ENCODE results near the gene NR1H2.
"Not testable (repeated sequence)": the region's sequence is repeated elsewhere in the genome, so short reads cannot be mapped to it uniquely, and the experiment has no call there.

Gene NR1H2

DNA sequence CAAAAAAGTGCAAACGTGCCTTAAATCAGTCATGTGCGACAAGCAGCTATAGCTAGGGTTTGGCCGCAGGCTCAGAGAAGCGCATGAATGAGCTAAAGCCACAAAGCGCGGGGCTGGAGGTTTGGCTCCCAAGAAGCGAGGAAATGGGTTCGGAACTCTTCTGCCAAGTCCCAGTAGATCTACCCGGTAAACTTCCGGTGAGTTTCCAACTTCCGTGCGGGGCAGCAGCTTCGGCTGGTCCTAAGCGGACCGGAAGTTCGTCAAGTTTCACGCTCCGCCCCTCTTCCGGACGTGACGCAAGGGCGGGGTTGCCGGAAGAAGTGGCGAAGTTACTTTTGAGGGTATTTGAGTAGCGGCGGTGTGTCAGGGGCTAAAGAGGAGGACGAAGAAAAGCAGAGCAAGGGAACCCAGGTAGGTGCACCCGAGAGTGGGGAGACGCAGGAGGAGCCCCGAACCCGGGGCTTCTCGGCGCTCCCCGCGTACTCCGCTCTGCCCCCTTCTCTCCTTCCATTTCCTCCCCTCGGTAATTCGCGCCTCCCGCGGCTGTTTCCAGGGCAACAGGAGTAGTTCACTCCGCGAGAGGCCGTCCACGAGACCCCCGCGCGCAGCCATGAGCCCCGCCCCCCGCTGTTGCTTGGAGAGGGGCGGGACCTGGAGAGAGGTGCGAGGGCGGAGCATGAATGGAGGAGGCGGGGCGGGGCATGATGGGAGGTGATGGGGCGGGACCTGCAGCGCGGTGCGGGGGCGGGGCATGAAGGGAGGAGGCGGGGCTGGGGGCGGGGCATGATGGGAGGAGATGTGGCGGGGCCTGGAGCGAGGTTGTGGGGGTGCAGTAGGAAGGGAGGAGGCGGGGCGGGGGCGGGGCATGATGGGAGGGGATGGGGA is at the start of gene NR1H2:
TSS of gene NR1H2 (plus strand) at position 292 of the 885 bp plus-strand sequence. CDS start 1,149 bp downstream, outside the sequence.
- peak; percentile 96 for DNase-seq

DNA sequence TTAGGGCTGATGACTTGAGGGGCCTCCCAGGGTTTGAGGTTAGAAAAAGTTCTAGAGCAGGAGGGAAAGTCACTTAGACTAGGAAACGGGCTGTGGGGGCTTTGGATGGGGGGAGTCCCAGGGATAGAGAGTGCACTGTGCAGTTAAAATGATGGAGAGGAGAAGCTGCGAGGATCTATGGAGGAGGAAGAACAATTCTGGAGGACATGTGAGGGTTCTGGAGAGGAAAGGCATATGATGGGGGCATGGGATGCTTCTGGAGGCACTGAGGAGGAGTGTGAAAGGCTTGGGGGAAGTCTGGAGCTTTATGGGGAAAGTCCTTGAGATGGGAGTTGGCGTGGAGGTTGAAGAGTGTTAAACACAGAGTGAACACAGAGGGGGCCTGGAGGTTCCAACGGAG is 49.2 kb upstream of the NR1H2 start:
- DNase-seq: no peak

DNA sequence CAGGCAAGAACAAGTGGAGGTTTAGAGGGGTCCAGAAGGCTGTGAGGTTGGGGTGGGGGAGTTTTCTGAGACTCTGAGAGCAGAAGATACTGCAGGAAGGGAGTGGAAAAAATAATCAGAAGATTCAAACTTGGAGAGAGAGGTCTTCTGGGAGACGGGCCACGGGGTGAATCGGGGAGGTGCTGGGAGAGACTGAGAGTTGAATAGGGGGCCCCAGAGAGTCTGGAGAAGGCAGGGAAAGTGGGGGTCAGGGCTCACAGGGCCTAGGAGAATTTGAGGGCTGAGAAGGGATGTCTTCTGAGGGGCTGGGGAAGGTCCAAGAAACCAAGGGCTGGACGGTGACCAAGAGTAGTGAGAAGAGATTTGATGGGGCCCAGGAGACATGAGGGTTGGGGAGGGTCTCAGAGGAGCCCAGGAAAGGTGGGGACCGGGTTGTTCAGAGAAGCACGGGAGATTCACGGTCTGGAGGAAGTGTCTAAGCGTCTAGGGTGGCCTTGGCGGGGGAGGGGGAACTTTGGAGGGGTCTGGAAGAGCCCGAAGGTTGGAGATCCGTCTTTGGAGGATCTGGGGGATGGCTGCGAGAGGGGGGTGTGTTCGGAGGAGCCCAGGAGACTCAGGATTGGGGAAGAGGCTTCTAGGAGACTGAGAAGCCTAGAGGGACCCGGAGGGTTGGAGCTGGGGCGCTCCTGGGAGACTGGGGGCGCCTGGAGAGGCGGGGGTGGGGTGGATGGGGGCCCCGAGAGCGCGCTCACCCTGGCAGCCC is 48.6 kb upstream of the NR1H2 start:
- DNase-seq: no peak

DNA sequence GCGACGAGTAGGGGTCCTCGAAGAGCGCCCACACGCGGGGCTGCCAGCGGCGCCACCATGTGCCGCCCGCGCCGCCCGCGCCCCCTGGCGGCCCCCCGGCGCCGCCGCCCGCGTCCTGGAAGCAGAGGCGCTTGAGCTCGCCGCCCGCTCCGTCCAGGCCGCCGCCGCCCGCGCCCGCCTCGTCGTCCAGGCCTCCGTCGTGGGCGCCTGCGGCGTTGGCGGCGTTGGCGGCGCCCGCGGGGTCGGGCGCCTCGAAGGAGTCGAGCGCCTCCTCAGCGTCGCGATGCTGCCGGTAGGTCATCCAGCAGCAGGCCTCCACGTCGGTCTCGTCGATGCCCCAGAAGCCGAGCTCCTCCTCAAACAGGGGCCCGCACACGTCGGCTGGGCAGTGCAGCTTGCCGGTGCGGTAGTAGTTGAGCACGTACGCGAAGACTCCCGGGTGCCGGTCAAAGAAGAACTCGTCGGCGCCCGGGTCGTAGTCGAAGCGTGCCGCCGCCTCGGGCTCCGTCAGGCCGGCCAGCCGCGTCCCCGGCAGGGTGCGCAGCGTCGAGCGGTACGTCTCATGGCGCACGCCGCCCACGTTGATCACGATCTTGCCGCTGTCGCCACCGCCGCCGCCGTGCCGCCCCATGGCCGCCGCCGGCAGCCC is 47.9 kb upstream of the NR1H2 start:
- no peak for DNase-seq

DNA sequence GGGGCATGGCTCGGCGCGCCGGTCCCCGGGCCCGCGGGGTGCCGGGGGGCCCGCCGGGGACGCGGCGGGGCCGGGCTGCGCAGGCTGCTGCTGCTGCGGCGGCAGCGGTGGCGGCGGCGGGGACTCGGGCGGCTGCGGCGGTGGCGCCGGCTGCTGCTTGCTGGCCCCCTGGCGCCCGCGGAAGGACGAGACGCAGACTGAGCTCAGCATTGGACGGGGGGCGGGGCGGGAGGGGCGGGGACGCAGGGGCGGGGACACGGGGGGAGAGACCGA is 47.4 kb upstream of the NR1H2 start:
- DNase-seq: no peak

DNA sequence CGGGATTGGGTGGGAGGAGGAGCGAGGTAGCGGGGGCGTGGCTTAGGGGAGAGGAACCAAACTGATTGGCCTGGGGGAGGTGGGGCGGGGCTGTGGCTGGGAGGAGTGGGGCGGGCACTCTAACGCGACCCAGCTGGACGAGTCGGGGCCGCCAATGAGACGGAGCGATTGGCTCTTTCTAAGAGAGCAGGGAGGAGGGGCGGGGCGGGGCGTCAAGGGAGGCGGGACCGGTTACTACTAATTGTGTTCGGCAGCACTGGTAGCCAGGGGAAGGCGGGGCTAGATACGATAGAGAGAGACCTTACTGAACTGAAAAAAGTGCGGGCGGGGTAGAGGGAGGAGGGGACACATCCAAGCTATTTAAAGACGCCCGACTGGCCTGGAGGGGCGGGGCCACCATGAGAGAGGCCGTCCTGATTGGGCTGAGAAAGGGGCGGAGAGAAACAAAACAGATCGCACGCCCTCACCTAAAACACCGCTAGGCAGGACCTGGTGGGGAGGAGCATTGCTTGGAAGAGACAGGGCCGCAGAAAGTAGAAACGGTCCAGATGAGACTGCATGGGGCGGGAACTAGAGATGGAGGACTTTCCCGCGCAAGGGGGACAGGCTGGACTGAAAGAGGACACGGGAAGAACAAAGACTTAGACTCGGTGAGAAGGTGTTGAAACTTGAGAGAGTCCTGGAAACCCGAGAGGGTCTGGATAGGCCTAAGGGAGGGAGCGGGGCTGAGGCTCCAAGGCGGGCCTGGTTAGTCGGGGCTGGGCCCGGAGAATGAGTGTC is 46.9 kb upstream of the NR1H2 start, which contains the start of gene KCNC3:
TSS of gene KCNC3 (minus strand) at position 232 of the 780 bp plus-strand sequence. CDS start 295 bp downstream, outside the sequence.
- peak; percentile 98 for DNase-seq

DNA sequence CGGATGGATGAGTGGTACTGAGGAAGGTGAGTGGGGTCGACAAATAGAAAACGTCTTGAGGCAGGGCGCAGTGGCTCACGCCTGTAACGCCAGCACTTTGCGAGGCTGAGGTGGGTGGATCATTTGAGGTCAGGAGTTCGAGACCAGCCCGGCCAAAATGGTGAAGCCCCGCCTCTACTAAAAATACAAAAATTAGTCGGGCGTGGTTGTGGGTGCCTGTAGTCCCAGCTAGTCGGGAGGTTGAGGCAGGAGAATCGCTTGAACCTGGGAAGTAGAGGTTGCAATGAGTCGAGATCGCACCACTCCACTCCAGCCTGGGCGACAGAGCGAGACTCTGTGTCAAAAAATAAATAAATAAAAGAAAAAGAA is 46.3 kb upstream of the NR1H2 start:
- DNase-seq: not testable (repeated sequence)

DNA sequence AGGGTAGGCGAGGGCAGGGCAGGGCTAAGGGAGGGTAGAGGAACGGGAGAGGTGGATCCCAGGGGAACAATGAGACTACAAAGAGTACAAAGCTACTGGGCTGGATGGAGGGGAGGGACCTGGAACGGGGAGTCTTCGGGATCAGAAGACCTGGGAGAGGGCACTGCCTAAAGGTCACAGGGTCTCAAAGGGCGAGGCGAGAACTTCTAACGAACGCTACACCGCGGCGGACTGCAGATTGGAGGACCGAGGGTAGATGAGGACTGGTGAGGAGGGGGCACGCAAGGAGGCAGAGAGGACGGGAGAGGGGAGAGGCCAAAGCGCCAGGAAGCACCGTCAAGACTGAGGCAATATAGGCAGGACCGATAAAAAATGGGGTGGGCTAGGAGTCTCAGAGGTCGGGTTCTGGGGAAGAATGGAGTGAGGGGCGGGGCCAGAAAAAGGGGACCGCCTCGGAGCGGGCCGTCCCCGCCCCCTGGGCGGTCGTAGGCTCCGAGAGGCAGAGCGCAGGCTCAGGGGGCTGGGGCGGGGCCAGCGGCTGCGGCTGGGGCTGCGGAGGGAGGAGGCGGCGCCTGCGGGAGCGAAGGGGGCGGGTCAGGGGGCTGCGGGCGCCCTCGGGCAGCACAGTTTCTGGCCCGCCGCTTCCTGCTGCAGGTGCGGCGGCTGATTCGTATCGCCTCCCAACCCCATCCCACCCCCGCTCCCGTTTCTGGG is 45.7 kb upstream of the NR1H2 start:
- peak; percentile 80 for DNase-seq

DNA sequence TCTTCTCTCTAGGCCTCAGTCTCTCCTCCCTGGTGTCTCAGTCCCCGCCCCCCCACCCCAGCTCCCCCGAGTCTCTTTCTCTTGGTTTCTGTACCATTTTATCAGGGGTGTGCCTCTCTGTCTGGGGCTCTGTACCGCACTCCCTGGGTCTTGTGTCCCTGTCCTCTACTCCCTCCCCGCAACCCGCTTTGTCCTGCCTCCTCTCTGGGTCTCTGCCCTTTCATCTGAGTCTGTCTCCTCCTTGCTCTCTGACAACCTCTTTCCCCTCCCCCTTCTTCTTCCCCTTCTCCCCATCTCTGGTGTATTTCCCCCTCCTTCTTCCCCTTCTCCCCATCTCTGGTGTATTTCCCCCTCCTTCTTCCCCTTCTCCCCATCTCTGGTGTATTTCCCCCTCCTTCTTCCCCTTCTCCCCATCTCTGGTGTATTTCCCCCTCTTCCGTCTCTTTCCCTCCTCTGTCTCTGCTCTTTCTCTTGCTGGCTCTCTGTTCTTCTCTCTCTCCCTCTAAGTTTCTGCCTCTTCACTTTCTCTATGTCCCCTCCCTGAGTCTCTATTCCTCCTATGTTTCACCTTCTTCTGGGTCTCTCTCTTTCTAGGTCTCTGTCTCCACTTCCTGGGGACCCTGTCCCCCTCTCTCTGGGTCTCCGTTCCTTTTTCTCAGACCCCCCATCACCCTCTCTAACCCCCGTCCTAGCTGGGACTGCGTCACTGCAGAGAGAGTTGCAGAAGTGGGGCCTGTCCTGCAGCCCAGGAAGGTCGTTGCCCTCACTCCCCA is 44.9 kb upstream of the NR1H2 start:
- DNase-seq: no peak

DNA sequence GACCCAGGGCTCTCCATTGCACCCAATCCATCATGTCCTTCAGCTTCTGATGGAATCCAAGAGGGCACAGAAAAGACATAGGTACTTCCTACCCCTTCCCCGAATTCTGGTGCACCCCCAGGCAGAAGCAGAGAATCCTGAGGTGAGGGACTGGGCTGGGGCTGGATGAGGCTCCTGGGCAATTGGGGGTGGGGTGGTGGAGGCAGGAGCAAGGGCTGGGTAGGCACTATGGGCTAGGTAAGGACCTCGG is 44.3 kb upstream of the NR1H2 start:
- DNase-seq: no peak

DNA sequence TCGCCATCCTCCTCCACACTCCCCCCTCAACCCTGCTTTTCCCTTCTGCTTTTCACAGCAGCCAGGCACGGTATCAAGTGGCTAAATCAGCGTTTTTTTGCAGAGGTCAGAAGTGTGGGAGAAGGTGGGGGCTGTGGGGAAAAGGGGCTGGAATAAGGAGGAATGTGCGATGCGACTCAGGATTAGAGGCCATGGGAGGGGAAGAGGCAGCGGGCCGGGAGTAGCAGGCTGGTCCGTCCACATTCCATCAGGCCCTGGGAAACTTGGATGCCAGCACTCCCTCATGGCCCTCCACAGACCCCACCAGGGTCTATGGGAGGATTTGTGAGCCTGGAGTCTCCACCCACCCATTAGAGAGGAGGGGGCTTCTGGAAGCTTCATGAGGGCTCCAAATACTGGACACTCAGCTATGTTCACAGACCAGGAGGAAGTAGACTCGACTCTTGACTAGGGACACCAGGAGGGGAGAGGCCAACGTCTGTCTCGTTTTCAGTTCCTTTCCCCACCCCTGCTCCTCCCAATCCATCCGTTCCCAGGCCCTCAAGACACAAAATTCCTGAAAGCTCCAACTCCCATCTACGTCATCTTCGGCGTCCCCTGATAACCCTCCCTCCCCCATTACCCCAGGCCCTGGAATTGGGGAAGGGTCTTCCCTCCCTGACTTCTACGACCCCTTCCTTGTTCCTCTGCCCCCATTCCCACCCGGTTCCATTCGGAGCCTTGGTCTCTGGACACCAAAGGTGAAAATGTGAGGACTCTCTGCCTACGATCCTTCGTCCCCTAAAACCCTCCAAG is 43.8 kb upstream of the NR1H2 start:
- DNase-seq: no peak

DNA sequence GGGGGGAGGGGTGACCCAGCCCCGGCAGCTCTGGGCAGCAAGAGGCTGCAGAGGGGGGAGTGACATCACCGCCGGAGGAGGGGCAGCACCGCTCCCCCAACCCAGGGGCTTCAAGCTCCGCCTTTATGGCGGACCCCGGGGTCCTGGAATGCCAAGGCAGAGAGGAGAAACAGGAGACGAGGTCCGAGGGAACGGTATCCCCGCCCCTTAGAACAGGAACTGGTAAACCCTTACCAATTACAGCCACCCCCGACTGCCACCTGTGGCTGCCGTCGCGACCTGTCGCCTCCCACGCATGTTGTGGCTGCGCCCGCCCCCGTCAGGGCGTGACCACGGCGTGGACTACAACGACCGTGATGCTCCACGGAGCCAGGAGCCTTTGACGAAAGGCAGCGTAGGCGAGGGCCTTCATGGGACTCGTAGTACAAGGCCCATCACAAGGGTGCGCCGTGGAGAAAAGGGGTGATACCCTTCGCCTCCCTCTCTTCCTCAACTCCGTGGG is 43.0 kb upstream of the NR1H2 start:
- DNase-seq: peak; percentile 88

DNA sequence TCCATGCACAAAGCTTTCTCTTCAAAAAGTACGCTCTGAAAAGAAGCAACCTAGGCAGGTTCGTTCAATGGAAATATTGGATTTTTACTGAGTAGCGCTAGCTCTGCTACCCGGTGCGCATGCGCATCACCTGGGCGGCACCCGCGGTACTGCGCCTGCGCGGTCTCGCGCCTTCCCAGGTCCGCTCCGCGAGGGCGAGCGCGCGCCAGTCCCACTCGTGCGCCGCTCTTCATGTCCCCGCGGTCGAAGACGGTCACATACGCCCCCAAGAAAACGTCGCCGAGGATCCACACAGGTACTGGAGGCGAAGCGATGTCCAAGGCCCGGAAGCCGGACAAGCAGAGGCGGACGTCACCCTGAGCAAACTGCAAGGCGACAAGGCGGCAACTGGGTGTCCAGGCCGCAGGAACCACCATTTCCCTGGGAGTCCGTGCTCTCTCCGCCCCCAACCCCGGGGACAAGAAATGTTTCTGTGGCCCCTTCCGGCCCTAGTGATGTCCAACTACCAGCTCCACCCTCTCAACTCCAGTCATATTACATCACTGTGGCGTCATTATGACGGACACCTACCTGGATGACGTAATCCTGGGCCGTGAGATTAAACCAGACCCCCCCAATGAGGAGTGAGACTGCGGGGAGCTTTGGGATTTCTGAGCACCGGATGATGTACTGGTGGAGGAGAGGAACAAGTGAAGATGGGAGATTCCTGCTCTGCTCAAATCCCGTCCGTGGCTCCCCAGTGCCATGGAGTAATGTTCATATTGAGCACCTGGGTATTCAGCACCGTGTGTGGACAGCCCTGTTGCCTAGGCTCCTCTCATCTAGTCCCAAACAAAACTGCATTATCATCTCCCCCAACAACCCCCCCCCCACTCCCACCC is 42.3 kb upstream of the NR1H2 start:
- peak; percentile 84 for DNase-seq

DNA sequence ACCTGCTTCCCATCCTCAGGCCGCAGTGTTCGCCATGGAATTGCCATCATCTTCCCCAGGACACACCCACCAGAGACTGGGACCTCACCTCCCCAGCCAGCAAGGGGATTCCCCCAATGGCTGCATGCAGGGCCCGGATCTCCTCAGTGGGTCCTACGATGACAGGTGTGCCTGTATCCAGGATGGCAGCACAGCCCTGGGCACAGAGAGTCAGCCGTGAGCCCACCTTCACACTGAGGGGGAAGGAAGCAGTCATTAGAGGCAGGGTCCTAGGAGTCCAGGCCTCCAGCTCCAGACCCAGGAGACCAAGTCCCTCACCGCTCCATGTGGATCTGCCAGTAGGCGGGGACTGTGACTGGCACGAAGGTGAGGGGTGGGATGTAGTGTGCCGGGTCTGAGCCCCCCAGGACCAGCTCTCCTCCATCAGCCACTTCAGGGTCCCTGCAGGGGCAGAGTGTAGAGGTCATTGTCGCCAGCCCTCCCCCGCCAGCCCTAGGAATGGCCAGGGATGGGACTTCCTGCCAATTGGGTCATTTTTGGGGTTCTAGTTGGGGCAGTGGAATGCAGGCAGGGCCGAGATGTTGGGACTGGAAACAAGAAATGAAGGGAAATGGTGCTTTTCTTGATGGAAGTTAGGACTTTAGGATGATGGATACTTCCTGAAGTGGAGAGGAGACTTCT is 41.4 kb upstream of the NR1H2 start:
- no peak for DNase-seq

DNA sequence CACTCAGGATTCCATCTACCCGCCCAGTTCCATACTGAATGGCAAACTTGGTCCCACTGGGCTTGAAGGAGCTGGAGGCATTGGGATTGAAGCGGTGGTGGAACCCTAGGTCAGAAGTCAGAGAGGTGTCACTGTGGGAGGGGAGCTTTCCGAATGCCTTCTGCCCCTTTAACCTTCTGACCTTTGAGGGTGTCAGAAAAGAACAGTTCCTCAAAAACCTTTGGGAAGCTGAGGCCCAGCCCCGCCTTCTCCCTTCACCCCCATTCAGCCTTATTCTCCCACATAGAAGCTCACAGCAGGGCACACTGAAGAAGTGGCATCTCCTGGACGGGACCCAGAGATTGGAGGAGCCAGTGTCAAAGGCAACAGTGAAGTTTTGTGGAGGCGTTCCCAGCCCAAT is 39.2 kb upstream of the NR1H2 start:
- DNase-seq: not testable (repeated sequence)

DNA sequence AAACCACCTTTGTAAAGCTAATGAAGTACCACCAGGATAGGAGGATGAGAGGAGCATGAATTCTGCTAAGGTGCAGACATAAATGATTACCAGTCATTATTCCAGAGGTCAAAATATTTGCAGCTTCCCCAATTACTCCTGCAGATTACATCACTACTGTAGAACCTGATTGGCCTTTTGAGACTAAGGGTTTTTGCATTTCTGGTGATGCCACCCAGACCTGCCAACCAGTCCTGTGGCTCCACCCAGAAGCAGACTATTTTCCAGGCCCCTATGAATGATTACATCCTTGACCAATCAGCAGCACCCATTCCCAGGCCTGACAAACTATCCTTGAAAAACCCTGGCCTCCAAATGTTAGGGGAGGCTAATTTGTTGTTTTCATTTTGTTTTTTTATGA is 35.9 kb upstream of the NR1H2 start:
- DNase-seq: no peak

DNA sequence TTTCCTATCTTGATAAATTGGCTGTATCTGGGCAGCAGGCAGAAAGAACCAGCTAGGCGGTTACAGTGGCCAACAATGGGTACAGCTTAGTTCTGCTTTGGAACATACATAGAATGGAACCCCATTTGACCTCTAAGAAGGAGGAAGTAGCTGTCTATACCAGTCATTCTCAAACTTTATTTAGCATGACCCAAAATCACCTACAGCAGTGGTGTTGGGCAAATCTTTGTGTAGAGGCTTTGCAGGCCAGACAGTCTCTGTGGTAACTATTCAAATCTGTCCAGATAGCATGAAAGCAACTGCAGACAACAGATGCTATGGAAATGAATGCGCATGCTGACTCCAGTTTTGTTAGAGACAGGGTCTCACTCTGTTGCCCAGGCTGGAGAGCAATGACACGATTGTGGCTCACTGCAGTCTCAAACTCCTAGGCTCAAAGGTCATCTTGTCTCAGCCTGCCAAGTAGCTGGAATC is 35.1 kb upstream of the NR1H2 start:
- no peak for DNase-seq

DNA sequence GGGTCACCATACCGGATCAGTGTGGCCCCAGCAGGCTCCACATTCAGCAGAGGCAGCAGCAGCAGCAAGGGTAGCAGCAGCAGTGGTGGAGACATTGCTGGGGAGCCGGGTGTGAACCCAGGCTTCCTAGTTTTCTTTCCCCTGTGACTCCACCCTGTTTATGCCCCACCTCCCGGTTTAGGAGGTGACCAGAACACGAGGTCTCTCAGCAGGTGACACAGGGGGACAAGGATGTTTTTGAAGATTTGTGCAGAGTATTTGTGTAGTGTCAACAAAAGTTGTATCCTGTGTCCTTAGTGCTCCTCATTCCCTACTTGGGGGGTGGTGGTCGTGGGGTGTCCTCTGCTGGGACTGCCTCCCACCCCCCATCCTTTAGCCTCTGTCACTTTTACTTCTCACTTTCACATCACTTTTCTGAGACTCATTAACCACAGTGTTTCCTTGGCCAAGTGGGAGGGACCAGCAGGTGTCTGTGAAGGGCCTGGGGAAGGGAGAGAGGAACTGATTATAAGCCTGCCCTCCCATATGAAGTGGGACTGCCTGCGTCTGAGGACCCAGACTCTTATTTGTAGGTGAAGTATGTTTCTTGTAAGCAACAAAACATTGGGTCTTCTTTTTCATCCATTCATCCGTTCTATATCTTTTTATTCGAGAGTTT is 31.5 kb upstream of the NR1H2 start:
- no peak for DNase-seq
